ENCODE data around the gene OMP. TPM values are rescaled to one million over a fixed set of nuclear protein-coding genes. Genes with fewer than 3 reads are reported as not detected.

The OMP gene
- total and polyA plus RNA-seq, 3 experiments from 2014 or later: not detected

- no peak for DNase-seq
- peak overlapping the region in 2 of 8 donors; percentile 29 to 51 for H3K27ac Mint-ChIP-seq
- no peaks in the 10 kb centered on the region for H3K27me3 Mint-ChIP-seq
- H3K4me1 Mint-ChIP-seq: peaks cover 3 to 8% (median 5%) of the 10 kb centered on the region in 3 donors
- Histone ChIP-seq H3K27me3 (ENCODE audit: insufficient read depth, low read length, poor library complexity, severe bottlenecking) (no peaks in the 10 kb centered on the region), H3K4me1 (ENCODE audit: insufficient read depth, low read length) (peaks cover 8% of the 10 kb centered on the region), H3K27ac (ENCODE audit: low read depth, low read length) (no peak overlapping the region), H3K36me3 (ENCODE audit: insufficient read depth, low read length) (no peaks in the 10 kb centered on the region), H3K9me3 (ENCODE audit: low read length) (no peaks in the 10 kb centered on the region), H3K4me3 (ENCODE audit: low read length) (no peak overlapping the region)
- no peaks in the 10 kb centered on the region for H3K36me3 Mint-ChIP-seq
- peak overlapping the region in 1 of 7 donors; percentile 53 for H3K4me3 Mint-ChIP-seq
- no peaks in the 10 kb centered on the region for H3K9me3 Mint-ChIP-seq
- CTCF ChIA-PET: interaction anchor here (0.6 to 5.8 kb wide), 2 partner anchors 58 to 489 kb away, joined by 3 to 108 read pairs; no protein-coding TSS in a partner anchor
- POLR2A ChIA-PET: no interaction called here
These were observed 27.5 kb downstream of the OMP start for GRCh38 chr11:77129842-77130756.

GRCh38 chr11:77130763-77131513, 28.3 kb downstream of the OMP start:
- no peaks in the 10 kb centered on the region for H3K27me3 Mint-ChIP-seq
- H3K4me3 Mint-ChIP-seq: no peak overlapping the region
- no peaks in the 10 kb centered on the region for H3K36me3 ChIP-seq (ENCODE audit: insufficient read depth, low read length)
- H3K9me3 Mint-ChIP-seq: no peaks in the 10 kb centered on the region
- peaks cover 8% of the 10 kb centered on the region for H3K4me1 ChIP-seq (ENCODE audit: insufficient read depth, low read length)
- peaks cover 3 to 9% (median 8%) of the 10 kb centered on the region in 3 donors for H3K4me1 Mint-ChIP-seq
- H3K4me3 ChIP-seq (ENCODE audit: low read length): no peak overlapping the region
- no peaks in the 10 kb centered on the region for H3K36me3 Mint-ChIP-seq
- ChIA-PET CTCF (interaction anchor here (0.6 to 5.8 kb wide), 2 partner anchors 57 to 488 kb away, joined by 3 to 108 read pairs; no protein-coding TSS in a partner anchor), POLR2A (no interaction called here)
- H3K27ac Mint-ChIP-seq: peak overlapping the region in 1 of 8 donors; percentile 51
- no peaks in the 10 kb centered on the region for H3K9me3 ChIP-seq (ENCODE audit: low read length)
- H3K27ac ChIP-seq (ENCODE audit: low read depth, low read length): no peak overlapping the region
- no peak for DNase-seq
- no peaks in the 10 kb centered on the region for H3K27me3 ChIP-seq (ENCODE audit: insufficient read depth, low read length, poor library complexity, severe bottlenecking)

GRCh38 chr11:77131560-77131959, 28.9 kb downstream of the OMP start:
- Histone ChIP-seq H3K4me1 (ENCODE audit: insufficient read depth, low read length) (peaks cover 8% of the 10 kb centered on the region), H3K27ac (ENCODE audit: low read depth, low read length) (no peak overlapping the region), H3K4me3 (ENCODE audit: low read length) (no peak overlapping the region), H3K27me3 (ENCODE audit: insufficient read depth, low read length, poor library complexity, severe bottlenecking) (no peaks in the 10 kb centered on the region), H3K36me3 (ENCODE audit: insufficient read depth, low read length) (no peaks in the 10 kb centered on the region), H3K9me3 (ENCODE audit: low read length) (no peaks in the 10 kb centered on the region)
- Mint-ChIP-seq H3K36me3 (no peaks in the 10 kb centered on the region), H3K27ac (peak overlapping the region in 1 of 8 donors; percentile 58), H3K27me3 (no peaks in the 10 kb centered on the region), H3K4me1 (peaks cover 0 to 12% (median 8%) of the 10 kb centered on the region in 3 donors), H3K4me3 (no peak overlapping the region), H3K9me3 (no peaks in the 10 kb centered on the region)
- CTCF ChIA-PET: interaction anchor here (5.8 kb wide), 1 partner anchor 57 kb away, joined by 108 read pairs; no protein-coding TSS in a partner anchor
- POLR2A ChIA-PET: no interaction called here
- DNase-seq: no peak

- ChIA-PET CTCF (no interaction called here), POLR2A (no interaction called here)
- H3K36me3 Mint-ChIP-seq: no peaks in the 10 kb centered on the region
- Histone ChIP-seq H3K27me3 (ENCODE audit: insufficient read depth, low read length, poor library complexity, severe bottlenecking) (no peaks in the 10 kb centered on the region), H3K36me3 (ENCODE audit: insufficient read depth, low read length) (no peaks in the 10 kb centered on the region), H3K27ac (ENCODE audit: low read depth, low read length) (no peak overlapping the region), H3K4me3 (ENCODE audit: low read length) (no peak overlapping the region), H3K9me3 (ENCODE audit: low read length) (no peaks in the 10 kb centered on the region), H3K4me1 (ENCODE audit: insufficient read depth, low read length) (no peaks in the 10 kb centered on the region)
- H3K4me3 Mint-ChIP-seq: no peak overlapping the region
- peaks cover 0 to 11% (median 0%) of the 10 kb centered on the region in 3 donors for H3K4me1 Mint-ChIP-seq
- no peak for DNase-seq
- H3K27ac Mint-ChIP-seq: no peak overlapping the region
- no peaks in the 10 kb centered on the region for H3K9me3 Mint-ChIP-seq
- peaks cover 5 to 14% of the 10 kb centered on the region in 2 donors for H3K27me3 Mint-ChIP-seq
These were observed 32.4 kb downstream of the OMP start for GRCh38 chr11:77135069-77135468.

- peaks cover 0 to 11% (median 0%) of the 10 kb centered on the region in 3 donors for H3K4me1 Mint-ChIP-seq
- no peak overlapping the region for H3K27ac Mint-ChIP-seq
- DNase-seq: no peak
- no peaks in the 10 kb centered on the region for H3K36me3 Mint-ChIP-seq
- Histone ChIP-seq H3K36me3 (ENCODE audit: insufficient read depth, low read length) (no peaks in the 10 kb centered on the region), H3K27me3 (ENCODE audit: insufficient read depth, low read length, poor library complexity, severe bottlenecking) (no peaks in the 10 kb centered on the region), H3K4me3 (ENCODE audit: low read length) (no peak overlapping the region), H3K4me1 (ENCODE audit: insufficient read depth, low read length) (no peaks in the 10 kb centered on the region), H3K27ac (ENCODE audit: low read depth, low read length) (no peak overlapping the region), H3K9me3 (ENCODE audit: low read length) (no peaks in the 10 kb centered on the region)
- H3K4me3 Mint-ChIP-seq: no peak overlapping the region
- CTCF ChIA-PET: interaction anchor here (1.7 kb wide), 1 partner anchor 9 kb away, joined by 6 read pairs; no protein-coding TSS in a partner anchor
- H3K9me3 Mint-ChIP-seq: no peaks in the 10 kb centered on the region
- peaks cover 5 to 14% of the 10 kb centered on the region in 2 donors for H3K27me3 Mint-ChIP-seq
- POLR2A ChIA-PET: no interaction called here
These were observed 33.4 kb downstream of the OMP start for GRCh38 chr11:77136074-77136473.

- H3K27ac Mint-ChIP-seq: no peak overlapping the region
- Histone ChIP-seq H3K4me3 (ENCODE audit: low read length) (no peak overlapping the region), H3K27ac (ENCODE audit: low read depth, low read length) (no peak overlapping the region), H3K9me3 (ENCODE audit: low read length) (no peaks in the 10 kb centered on the region), H3K27me3 (ENCODE audit: insufficient read depth, low read length, poor library complexity, severe bottlenecking) (no peaks in the 10 kb centered on the region), H3K4me1 (ENCODE audit: insufficient read depth, low read length) (no peaks in the 10 kb centered on the region), H3K36me3 (ENCODE audit: insufficient read depth, low read length) (no peaks in the 10 kb centered on the region)
- H3K4me1 Mint-ChIP-seq: peaks cover 1 to 15% (median 5%) of the 10 kb centered on the region in 3 donors
- no peaks in the 10 kb centered on the region for H3K9me3 Mint-ChIP-seq
- CTCF ChIA-PET: interaction anchor here (1.7 kb wide), 1 partner anchor 10 kb away, joined by 6 read pairs; no protein-coding TSS in a partner anchor
- POLR2A ChIA-PET: no interaction called here
- H3K27me3 Mint-ChIP-seq: peaks cover 5 to 14% of the 10 kb centered on the region in 2 donors
- no peak for DNase-seq
- H3K4me3 Mint-ChIP-seq: no peak overlapping the region
- H3K36me3 Mint-ChIP-seq: no peaks in the 10 kb centered on the region
These were observed 34.3 kb downstream of the OMP start for GRCh38 chr11:77136784-77137420.

GRCh38 chr11:77137421-77137820, 34.8 kb downstream of the OMP start:
- no peaks in the 10 kb centered on the region for H3K9me3 ChIP-seq (ENCODE audit: low read length)
- ChIA-PET CTCF (interaction anchor here (1.7 kb wide), 1 partner anchor 10 kb away, joined by 6 read pairs; no protein-coding TSS in a partner anchor), POLR2A (no interaction called here)
- Mint-ChIP-seq H3K9me3 (no peaks in the 10 kb centered on the region), H3K36me3 (no peaks in the 10 kb centered on the region), H3K4me1 (peaks cover 6 to 20% (median 10%) of the 10 kb centered on the region in 3 donors), H3K27ac (no peak overlapping the region), H3K4me3 (no peak overlapping the region), H3K27me3 (peaks cover 5 to 14% of the 10 kb centered on the region in 2 donors)
- H3K4me1 ChIP-seq (ENCODE audit: insufficient read depth, low read length): peaks cover 3% of the 10 kb centered on the region
- no peaks in the 10 kb centered on the region for H3K36me3 ChIP-seq (ENCODE audit: insufficient read depth, low read length)
- DNase-seq: no peak
- H3K4me3 ChIP-seq (ENCODE audit: low read length): no peak overlapping the region
- no peak overlapping the region for H3K27ac ChIP-seq (ENCODE audit: low read depth, low read length)
- H3K27me3 ChIP-seq (ENCODE audit: insufficient read depth, low read length, poor library complexity, severe bottlenecking): no peaks in the 10 kb centered on the region

Measured in CD8-positive, alpha-beta memory T cell (primary cell).